Heart right ventricle (tissue), 16 donors: ENCODE data around the gene HNRNPCL1. TPM values are rescaled to one million over a fixed set of nuclear protein-coding genes. Genes with fewer than 3 reads are reported as not detected.

Source experiments
- ATAC-seq, 8 donors: fragments of 200-7000 bp; cut with Tn5 transposase; one replicate each; pipeline ENCODE4 v1.9.1; 2020; ENCODE audit warnings: mild to moderate bottlenecking in 8 of 8, moderate library complexity in 8 of 8, moderate number of reproducible peaks in 1 of 8
- DNase-seq, 2 donors: peaks; one replicate each; pipeline ENCODE4 v3.0.0-alpha.2; 2020
- H3K27ac ChIP-seq, 10 donors: fragments of 200-600 bp; sonication (generic) in 2 of 10; one replicate each; pipeline versions ENCODE4 v1.5.0 to v1.8.0; 2020 to 2022; ENCODE audit warnings: mild to moderate bottlenecking in 3 of 10
- H3K27me3 ChIP-seq, 7 donors: fragments of 200-600 bp; one replicate each; pipeline ENCODE4 v1.8.0; 2021 to 2022; ENCODE audit warnings: mild to moderate bottlenecking in 2 of 7
- H3K36me3 ChIP-seq, 9 donors: fragments of 200-600 bp; sonication (generic) in 1 of 9; one replicate each; pipeline versions ENCODE4 v1.5.0 to v1.8.0; 2020 to 2022; ENCODE audit warnings: mild to moderate bottlenecking in 2 of 9
- H3K4me1 ChIP-seq, 9 donors: fragments of 200-600 bp; sonication (generic) in 1 of 9; one replicate each; pipeline versions ENCODE4 v1.5.0 to v1.8.0; 2020 to 2022; ENCODE audit warnings: mild to moderate bottlenecking in 4 of 9
- H3K4me3 ChIP-seq, 10 donors: fragments of 200-600 bp; sonication (generic) in 2 of 10; one replicate each; pipeline versions ENCODE4 v1.5.0 to v1.8.0; 2020 to 2022; ENCODE audit warnings: mild to moderate bottlenecking in 7 of 10, moderate library complexity in 2 of 10
- H3K9me3 ChIP-seq, 11 donors: fragments of 200-600 bp in 10 of 11; sonication (generic) in 2 of 11; one replicate each; pipeline versions ENCODE4 v1.5.0 to v1.8.0; 2013 to 2022; ENCODE audit warnings: mild to moderate bottlenecking in 2 of 11, control low read depth in 1 of 11, moderate library complexity in 1 of 11
- WGBS, 2 donors: extraction: QIAGEN DNeasy Blood & Tissue Kit; methylation state at CpG; one replicate each; pipeline ENCODE4 v1.1.7; 2013; ENCODE audit warnings: inconsistent platforms in 1 of 2; 5-methylcytosine and 5-hydroxymethylcytosine counted together
- intact Hi-C, 10 donors: fragments of 100-400 bp; cut with DNase I; formaldehyde crosslinking; loops; one replicate each; pipeline versions ENCODE4 v1.11.1 to v1.14.2; 2022
- polyA plus RNA-seq, 2 donors: library from polyadenylated mRNA; stranded (reverse); fragments of 200-250 nt; gene quantifications; one replicate each; pipeline ENCODE4 v1.2.3, GENCODE V29; 2013
- total RNA-seq, 10 donors: library from RNA; stranded (reverse); fragmentation: NEBNext Ultra II Directional in 3 of 10; extraction: Animal tissue kit (Norgen Biotek cat#: 25700) in 3 of 10; gene quantifications; one replicate each; pipeline versions ENCODE4 v1.2.1 to v1.2.4, GENCODE V29; 2021 to 2023
- TF ChIP-seq, protein P1 (sequence below), 9 donors: fragments of 200-600 bp; sonication (generic) in 2 of 9; IDR thresholded peaks; one replicate each; pipeline versions ENCODE4 v1.5.0 to v1.8.0; 2021 to 2022; ENCODE audit warnings: antibody characterized with exemption in 9 of 9, mild to moderate bottlenecking in 5 of 9, moderate library complexity in 1 of 9
- donor health status: Arrhythmogenic right ventricular cardiomyopathy.
- donor health status: ischemic (EF 13 %, LVEDD 7.1; RV severe dilation, severe dysfunction).
- donor health status: healthy with polysubstance abuse.
- donor health status: DM: no; HTN: yes; CAD: no.
- donor health status: DM: no; HTN: no; CAD: no.
- donor health status: ischemic (EF 25% LVEDD 6.9; RV normal size, moderate dysfunction).
- donor health status: ischemic (EF 25% LVEDD 5.7; RV mildly dilated, moderate dysfunction).
- donor health status: healthy.
- donor health status: DM: yes; HTN: yes; CAD: no.
- donor health status: Ischemic cardiomyopathy.
- donor health status: ischemic (EF 35%, LVEDD 5.7; RV mildly dilated, moderate dysfunction).
- donor health status: nonischemic (EF 11% LVEDD 7.7; RV severe dilation, severe dysfunction).
- donor health status: DM: yes; HTN: yes; CAD: no.
- donor health status: PGD.
- donor health status: ischemic (EF 29% LVEDD 5.4; RV normal size, mild dysfunction).
- donor health status: nonischemic (EF 23%, LVEDD 6.1; RV moderate dilation, normal function).

Gene HNRNPCL1
- total and polyA plus RNA-seq, 12 donors = not detected

DNA sequence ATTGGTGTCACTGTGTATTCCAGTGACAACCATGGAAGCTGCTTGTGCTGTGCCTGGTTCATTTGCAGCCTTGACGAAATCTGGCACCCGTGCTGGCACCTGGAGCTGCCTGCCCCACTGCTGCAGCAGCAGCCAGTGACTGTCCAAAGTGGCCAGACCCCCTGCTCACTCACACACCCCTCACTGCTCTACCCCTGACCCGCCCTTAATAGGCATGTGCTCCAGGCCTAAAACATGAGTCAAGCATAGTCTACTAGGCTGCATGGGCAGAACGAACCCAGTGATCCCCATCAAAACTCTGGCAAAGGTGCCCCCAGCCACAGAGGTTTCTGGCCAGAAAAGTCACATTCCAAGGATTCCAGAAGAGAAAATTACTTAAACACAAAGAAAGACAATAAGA, 49.6 kb downstream of the HNRNPCL1 start:
- Histone ChIP-seq H3K4me1 (no peaks in the 10 kb centered on the region), H3K4me3 (no peak overlapping the region), H3K9me3 (peaks cover 0 to 8% (median 0%) of the 10 kb centered on the region in 11 donors), H3K27me3 (peaks cover 0 to 13% (median 0%) of the 10 kb centered on the region in 7 donors), H3K36me3 (no peaks in the 10 kb centered on the region), H3K27ac (no peak overlapping the region)
- ATAC-seq (no peak), DNase-seq (no peak)
- intact Hi-C loops = no loop called here
- TF ChIP-seq, protein P1, sequence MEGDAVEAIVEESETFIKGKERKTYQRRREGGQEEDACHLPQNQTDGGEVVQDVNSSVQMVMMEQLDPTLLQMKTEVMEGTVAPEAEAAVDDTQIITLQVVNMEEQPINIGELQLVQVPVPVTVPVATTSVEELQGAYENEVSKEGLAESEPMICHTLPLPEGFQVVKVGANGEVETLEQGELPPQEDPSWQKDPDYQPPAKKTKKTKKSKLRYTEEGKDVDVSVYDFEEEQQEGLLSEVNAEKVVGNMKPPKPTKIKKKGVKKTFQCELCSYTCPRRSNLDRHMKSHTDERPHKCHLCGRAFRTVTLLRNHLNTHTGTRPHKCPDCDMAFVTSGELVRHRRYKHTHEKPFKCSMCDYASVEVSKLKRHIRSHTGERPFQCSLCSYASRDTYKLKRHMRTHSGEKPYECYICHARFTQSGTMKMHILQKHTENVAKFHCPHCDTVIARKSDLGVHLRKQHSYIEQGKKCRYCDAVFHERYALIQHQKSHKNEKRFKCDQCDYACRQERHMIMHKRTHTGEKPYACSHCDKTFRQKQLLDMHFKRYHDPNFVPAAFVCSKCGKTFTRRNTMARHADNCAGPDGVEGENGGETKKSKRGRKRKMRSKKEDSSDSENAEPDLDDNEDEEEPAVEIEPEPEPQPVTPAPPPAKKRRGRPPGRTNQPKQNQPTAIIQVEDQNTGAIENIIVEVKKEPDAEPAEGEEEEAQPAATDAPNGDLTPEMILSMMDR (IDR thresholded peaks at IDR 0.05) = no peak
- 51 to 55% methylated on average over 4 of the region's 4 CpGs for WGBS, 2 donors

Other genes starting within 250 kb of the HNRNPCL1 start
- gene DHRS3, start 230.5 kb downstream of the HNRNPCL1 start, total RNA-seq = 10 to 100 TPM; 50.8 to 88.3 (median 63.7) TPM
- 10 to 100 TPM; 39.9 to 93.5 TPM for gene DHRS3, start 230.5 kb downstream of the HNRNPCL1 start, polyA plus RNA-seq
- not detected for gene AADACL4, start 204.6 kb downstream of the HNRNPCL1 start, total RNA-seq
- gene AADACL4, start 204.6 kb downstream of the HNRNPCL1 start, polyA plus RNA-seq = not detected
- gene AADACL3, start 132.6 kb downstream of the HNRNPCL1 start, total RNA-seq = not detected
- not detected for gene AADACL3, start 132.6 kb downstream of the HNRNPCL1 start, polyA plus RNA-seq
- not detected for gene CFAP107, start 102.5 kb downstream of the HNRNPCL1 start, total RNA-seq
- not detected for gene CFAP107, start 102.5 kb downstream of the HNRNPCL1 start, polyA plus RNA-seq
- gene PRAMEF12, start 75.0 kb downstream of the HNRNPCL1 start, total RNA-seq = not detected
- gene PRAMEF12, start 75.0 kb downstream of the HNRNPCL1 start, polyA plus RNA-seq = not detected
- gene PRAMEF1, start 57.3 kb downstream of the HNRNPCL1 start, total RNA-seq = not detected
- not detected for gene PRAMEF1, start 57.3 kb downstream of the HNRNPCL1 start, polyA plus RNA-seq
- not detected for gene PRAMEF11, start 17.3 kb downstream of the HNRNPCL1 start, total RNA-seq
- not detected for gene PRAMEF11, start 17.3 kb downstream of the HNRNPCL1 start, polyA plus RNA-seq
- not detected for gene PRAMEF2, start 8.4 kb upstream of the HNRNPCL1 start, total RNA-seq
- gene PRAMEF2, start 8.4 kb upstream of the HNRNPCL1 start, polyA plus RNA-seq = not detected
- not detected for gene PRAMEF4, start 37.5 kb upstream of the HNRNPCL1 start, total RNA-seq
- not detected for gene PRAMEF4, start 37.5 kb upstream of the HNRNPCL1 start, polyA plus RNA-seq
- not detected for gene PRAMEF10, start 49.5 kb upstream of the HNRNPCL1 start, total RNA-seq
- gene PRAMEF10, start 49.5 kb upstream of the HNRNPCL1 start, polyA plus RNA-seq = not detected
- gene PRAMEF7, start 67.9 kb upstream of the HNRNPCL1 start, total RNA-seq = not detected
- gene PRAMEF7, start 67.9 kb upstream of the HNRNPCL1 start, polyA plus RNA-seq = not detected
- gene PRAMEF6, start 98.9 kb upstream of the HNRNPCL1 start, total RNA-seq = not detected
- gene PRAMEF6, start 98.9 kb upstream of the HNRNPCL1 start, polyA plus RNA-seq = not detected
- gene PRAMEF27, start 207.9 kb upstream of the HNRNPCL1 start, total RNA-seq = not detected
- not detected for gene PRAMEF27, start 207.9 kb upstream of the HNRNPCL1 start, polyA plus RNA-seq
- gene HNRNPCL3, start 212.0 kb upstream of the HNRNPCL1 start, total RNA-seq = not detected
- not detected for gene HNRNPCL3, start 212.0 kb upstream of the HNRNPCL1 start, polyA plus RNA-seq
- not detected for gene PRAMEF25, start 222.1 kb upstream of the HNRNPCL1 start, total RNA-seq
- not detected for gene PRAMEF25, start 222.1 kb upstream of the HNRNPCL1 start, polyA plus RNA-seq